HepG2 (cell line): ENCODE measurements around the gene CHCHD5. TPM values are rescaled to one million over a fixed set of nuclear protein-coding genes. Genes with fewer than 3 reads are reported as not detected.

Source experiments
- CEBPZ ChIP-seq: IDR thresholded peaks from 2 replicates; pipeline ENCODE4 v1.6.1; 2012; ENCODE audit warnings: low read length, improper control_type of control experiment
- CTCF ChIP-seq: sonication (generic); formaldehyde crosslinking; IDR thresholded peaks from 2 replicates; pipeline ENCODE4 v1.5.0; 2020; ENCODE audit warnings: mild to moderate bottlenecking, missing genetic modification reagents, moderate library complexity
- HNF4G ChIP-seq, 2 experiments: sonication (generic) in 1 of 2; formaldehyde crosslinking in 1 of 2; IDR thresholded peaks; 2 replicates each; pipeline versions ENCODE4 v1.4.0 to v1.6.1; 2011 to 2020; ENCODE audit warnings: borderline replicate concordance in 2 of 2, low read depth in 2 of 2, mild to moderate bottlenecking in 2 of 2, low read length in 1 of 2, missing genetic modification reagents in 1 of 2, moderate library complexity in 1 of 2
- KMT2B ChIP-seq: IDR thresholded peaks from 2 replicates; pipeline ENCODE4 v1.6.1; 2016; ENCODE audit warnings: missing genetic modification reagents, missing compliant biosample characterization
- LBX2 ChIP-seq: sonication (generic); formaldehyde crosslinking; IDR thresholded peaks from 2 replicates; pipeline ENCODE4 v1.5.0; 2020; ENCODE audit warnings: missing genetic modification reagents, mild to moderate bottlenecking, borderline replicate concordance
- POLR2AphosphoS5 ChIP-seq: IDR thresholded peaks from 2 replicates; pipeline ENCODE4 v1.6.1; 2012; ENCODE audit warnings: low read depth, low read length
- POLR2G ChIP-seq: fragments of 200-400 bp; formaldehyde crosslinking; IDR thresholded peaks from 2 replicates; pipeline ENCODE4 v1.6.1; 2018; ENCODE audit warnings: mild to moderate bottlenecking, low read depth, low read length, moderate library complexity
- SCMH1 ChIP-seq: sonication (generic); formaldehyde crosslinking; IDR thresholded peaks from 2 replicates; pipeline ENCODE4 v1.9.0; 2021; ENCODE audit warnings: missing genetic modification reagents, mild to moderate bottlenecking, borderline replicate concordance
- TBP ChIP-seq: sonication (generic); formaldehyde crosslinking; IDR thresholded peaks from 2 replicates; pipeline ENCODE4 v1.5.0; 2020; ENCODE audit warnings: missing genetic modification reagents
- ZBTB26 ChIP-seq: IDR thresholded peaks from 2 replicates; pipeline ENCODE4 v1.6.1; 2016; ENCODE audit warnings: missing compliant biosample characterization, missing genetic modification reagents, borderline replicate concordance
- ZNF20 ChIP-seq: sonication (generic); formaldehyde crosslinking; IDR thresholded peaks from 2 replicates; pipeline ENCODE4 v1.4.0; 2020; ENCODE audit warnings: mild to moderate bottlenecking, moderate library complexity, missing genetic modification reagents
- ZNF280D ChIP-seq: sonication (generic); formaldehyde crosslinking; IDR thresholded peaks from 2 replicates; pipeline ENCODE4 v1.5.1; 2020; ENCODE audit warnings: mild to moderate bottlenecking, missing genetic modification reagents
- ZNF281 ChIP-seq: sonication (generic); formaldehyde crosslinking; IDR thresholded peaks from 2 replicates; pipeline ENCODE4 v1.4.0; 2020; ENCODE audit warnings: missing genetic modification reagents, borderline replicate concordance
- polyA plus RNA-seq, 8 experiments: library from polyadenylated mRNA; depleted of rRNA in 3 of 8; stranded (reverse) in 7 of 8; unstranded in 1 of 8; fragments of >200 nt; fragmentation: Illumina TruSeq in 4 of 8; extraction: Trizol in 4 of 8; gene quantifications; 2 replicates each; pipeline versions ENCODE4 v1.2.1 to v1.2.3, GENCODE V29; 2011 to 2016; ENCODE audit warnings: low read depth in 4 of 8, missing spikeins in 1 of 8, mixed read lengths in 1 of 8; ENCODE audit not compliant: insufficient read depth in 1 of 8
- total RNA-seq, 5 experiments: library from RNA; depleted of rRNA; stranded (reverse); fragments of >200 nt; fragmentation: Illumina TruSeq; extraction: Trizol; gene quantifications; 2 replicates each; pipeline ENCODE4 v1.2.3, GENCODE V29; 2016; ENCODE audit warnings: low read depth in 1 of 5

CHCHD5 gene
- total and polyA plus RNA-seq, 2 of the 13 experiments (the other 11 are each of a cell fraction or from before 2014, with no cell fraction given), result 19.0 to 23.9 TPM

- TF ChIP-seq CTCF (CRISPR knock-in tag) (peak; percentile 34; the same call in 1 of the 2 replicates), TBP (CRISPR knock-in tag) (peak; percentile 93), KMT2B (peak; percentile 99), ZBTB26 (CRISPR knock-in tag) (peak; percentile 88), POLR2G (peak; percentile 88), CEBPZ (no peak), HNF4G (IDR thresholded peaks at IDR 0.05; ENCODE audit: borderline replicate concordance, low read depth, low read length) (no peak), HNF4G (CRISPR knock-in tag; IDR thresholded peaks at IDR 0.05; ENCODE audit: borderline replicate concordance, low read depth) (no peak), POLR2AphosphoS5 (peak; percentile 81; the same call in 1 of the 2 replicates), SCMH1 (CRISPR knock-in tag) (no peak), LBX2 (CRISPR knock-in tag) (peak; percentile 76; the same call in 1 of the 2 replicates), ZNF281 (CRISPR knock-in tag) (peak; percentile 38; the same call in 1 of the 2 replicates), ZNF20 (CRISPR knock-in tag) (no peak), ZNF280D (no peak)
Measured at GRCh38 chr2:112542123-112542983, 42.1 kb upstream of the CHCHD5 start, which contains the start of gene POLR1B (continued).
